GM15510 (cell line): ENCODE results near the gene ISCU.

Experiments used
- POLR2A ChIP-seq: IDR thresholded peaks from 3 replicates; pipeline ENCODE4 v1.6.1; 2011; ENCODE audit warnings: borderline replicate concordance; ENCODE audit not compliant: insufficient read length; ENCODE audit errors: extremely low read depth

The ISCU gene

GRCh38 chr12:108599948-108600701 is 37.7 kb downstream of the ISCU start:
- no peak for TF ChIP-seq POLR2A

- no peak for TF ChIP-seq POLR2A
Measured at GRCh38 chr12:108600702-108601007, 38.3 kb downstream of the ISCU start.

GRCh38 chr12:108602209-108602705 is 39.9 kb downstream of the ISCU start:
- no peak for TF ChIP-seq POLR2A

GRCh38 chr12:108602976-108603704 is 40.7 kb downstream of the ISCU start:
- no peak for TF ChIP-seq POLR2A

GRCh38 chr12:108603743-108604142 is 41.3 kb downstream of the ISCU start:
- no peak for TF ChIP-seq POLR2A

GRCh38 chr12:108604208-108604941 is 42.0 kb downstream of the ISCU start:
- no peak for TF ChIP-seq POLR2A

GRCh38 chr12:108605000-108605689 is 42.7 kb downstream of the ISCU start:
- TF ChIP-seq POLR2A, result no peak

GRCh38 chr12:108605690-108606406 is 43.5 kb downstream of the ISCU start:
- TF ChIP-seq POLR2A, result no peak

GRCh38 chr12:108606492-108606891 is 44.1 kb downstream of the ISCU start:
- no peak for TF ChIP-seq POLR2A

GRCh38 chr12:108607981-108608600 is 45.7 kb downstream of the ISCU start:
- TF ChIP-seq POLR2A, result no peak

- TF ChIP-seq POLR2A, result no peak
Measured at GRCh38 chr12:108608616-108609015, 46.2 kb downstream of the ISCU start.

GRCh38 chr12:108609537-108610335 is 47.3 kb downstream of the ISCU start:
- TF ChIP-seq POLR2A, result no peak

- no peak for TF ChIP-seq POLR2A
Measured at GRCh38 chr12:108610336-108610815, 48.0 kb downstream of the ISCU start.
